ENCODE measurements around the gene GNG7.

GRCh38 chr19:2476451-2477140 lies 225.9 kb downstream of the GNG7 start:
- TF ChIP-seq CTCF (IDR thresholded peaks at IDR 0.05; ENCODE audit: low read depth, low read length, poor library complexity, severe bottlenecking): no peak
- TF ChIP-seq EZH2phosphoT487 (IDR thresholded peaks at IDR 0.05; ENCODE audit: borderline replicate concordance, low read length): no peak

Data from DOHH2 (cell line).